Activated CD8-positive, alpha-beta memory T cell treated with anti-CD3 and anti-CD28 coated beads, Interleukin-2, amount 50 U/mL, for 48 hours (primary cell): ENCODE measurements around the gene NOX5.
A peak's percentile ranks its signal among the peaks of the same experiment; 100 is the strongest.

Experiments used
- DNase-seq: peaks from one replicate; pipeline ENCODE4 v3.0.0-alpha.2; 2020

The NOX5 gene

GRCh38 chr15:69026355-69026754 is 11.9 kb downstream of the NOX5 start:
- no peak for DNase-seq

DNA sequence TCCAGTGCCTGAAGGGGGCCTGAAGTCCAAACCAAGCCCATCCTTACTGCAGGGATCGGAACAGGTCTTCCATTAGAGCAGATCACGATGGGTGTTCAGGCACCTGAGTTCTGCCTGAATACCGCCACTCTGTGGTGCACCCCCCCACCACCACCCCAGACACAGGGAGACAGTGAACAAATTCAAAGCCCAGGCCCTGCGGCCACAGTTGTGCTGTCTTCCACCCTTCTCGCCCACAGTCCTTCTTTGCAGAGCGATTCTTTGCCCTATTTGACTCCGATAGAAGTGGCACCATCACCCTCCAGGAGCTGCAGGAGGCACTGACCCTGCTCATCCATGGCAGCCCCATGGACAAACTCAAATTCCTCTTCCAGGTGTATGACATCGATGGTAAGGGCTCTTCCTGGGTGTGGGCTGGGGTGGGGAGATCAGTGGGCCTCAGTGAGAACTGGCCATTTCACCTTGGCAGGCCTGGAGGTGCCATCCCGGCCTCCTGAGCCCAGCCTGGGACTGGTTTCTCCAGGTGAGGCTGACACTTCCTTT is 13.6 kb downstream of the NOX5 start:
- DNase-seq = no peak

- DNase-seq = peak; percentile 71
Observed at GRCh38 chr15:69031013-69032001, 16.8 kb downstream of the NOX5 start.

DNA sequence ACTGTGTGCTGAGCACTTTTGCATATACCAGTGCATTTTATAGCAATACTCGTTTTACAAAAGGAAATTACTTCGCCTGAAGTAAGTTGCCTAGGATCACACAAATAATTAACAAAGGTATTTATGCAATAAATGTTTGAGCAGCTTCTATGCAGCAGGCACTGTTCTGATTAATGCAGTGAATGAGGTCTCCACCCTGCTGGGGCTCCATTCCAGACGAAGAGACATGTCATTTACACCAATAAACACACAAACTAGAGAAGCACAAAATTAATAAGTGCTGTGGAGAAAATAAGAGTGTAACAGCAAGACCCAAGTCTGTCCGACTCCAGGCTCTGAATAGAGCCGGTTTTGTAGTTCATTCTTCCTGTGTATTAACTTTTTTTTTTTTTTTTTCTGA is 17.5 kb downstream of the NOX5 start:
- no peak for DNase-seq

- no peak for DNase-seq
Observed at GRCh38 chr15:69032703-69033373, 18.3 kb downstream of the NOX5 start.

GRCh38 chr15:69034352-69034751 is 19.9 kb downstream of the NOX5 start:
- DNase-seq = no peak

DNA sequence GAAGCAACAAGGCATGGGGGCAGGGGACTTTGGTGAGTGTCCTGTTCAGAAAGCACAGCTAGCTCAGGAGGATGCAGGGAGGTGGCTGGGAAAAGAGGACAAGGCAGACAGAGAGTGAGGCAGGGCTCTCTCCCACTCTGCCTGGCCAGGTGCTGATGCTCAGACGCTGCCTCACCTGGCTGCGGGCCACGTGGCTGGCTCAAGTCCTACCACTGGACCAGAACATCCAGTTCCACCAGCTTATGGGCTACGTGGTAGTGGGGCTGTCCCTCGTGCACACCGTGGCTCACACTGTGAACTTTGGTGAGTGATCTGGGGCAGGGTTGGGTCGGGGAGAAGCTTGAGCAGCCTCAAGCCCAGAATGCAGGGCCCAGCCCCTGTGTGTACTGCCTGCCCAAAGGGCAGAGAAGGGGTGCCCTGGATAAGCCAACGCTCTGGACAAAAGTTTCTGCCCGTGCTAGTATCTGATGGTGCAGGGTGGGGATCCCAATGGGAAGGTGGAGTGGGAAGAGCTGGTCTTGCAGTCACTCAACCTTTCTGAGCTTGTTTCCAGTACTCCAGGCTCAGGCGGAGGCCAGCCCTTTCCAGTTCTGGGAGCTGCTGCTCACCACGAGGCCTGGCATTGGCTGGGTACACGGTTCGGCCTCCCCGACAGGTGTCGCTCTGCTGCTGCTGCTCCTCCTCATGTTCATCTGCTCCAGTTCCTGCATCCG is 20.9 kb downstream of the NOX5 start:
- peak; percentile 56 for DNase-seq

GRCh38 chr15:69035918-69036258 is 21.4 kb downstream of the NOX5 start:
- no peak for DNase-seq

- no peak for DNase-seq
Observed at GRCh38 chr15:69036826-69037225, 22.3 kb downstream of the NOX5 start.

- DNase-seq = no peak
Observed at GRCh38 chr15:69037482-69037881, 23.0 kb downstream of the NOX5 start.

- DNase-seq = no peak
Observed at GRCh38 chr15:69037977-69038376, 23.5 kb downstream of the NOX5 start.

DNA sequence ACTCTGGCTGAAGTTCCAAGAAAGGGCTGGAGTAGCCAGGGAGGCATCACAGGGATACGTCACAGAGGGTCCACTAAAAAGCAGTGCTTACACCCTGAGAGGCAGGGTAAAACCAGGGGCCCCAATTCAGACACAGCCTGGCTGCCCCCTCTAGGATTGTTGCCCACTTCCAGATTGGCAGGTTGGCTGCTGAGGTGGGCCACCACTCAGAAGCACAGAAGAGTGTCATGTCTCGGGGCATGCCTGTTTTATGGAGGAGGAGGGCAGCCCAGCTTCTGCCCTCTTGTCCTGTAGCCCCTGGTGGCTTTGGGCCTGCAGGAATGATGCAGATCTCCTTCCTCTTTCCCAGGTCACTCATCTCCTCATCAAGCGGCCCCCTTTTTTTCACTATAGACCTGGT is 24.0 kb downstream of the NOX5 start:
- no peak for DNase-seq

DNA sequence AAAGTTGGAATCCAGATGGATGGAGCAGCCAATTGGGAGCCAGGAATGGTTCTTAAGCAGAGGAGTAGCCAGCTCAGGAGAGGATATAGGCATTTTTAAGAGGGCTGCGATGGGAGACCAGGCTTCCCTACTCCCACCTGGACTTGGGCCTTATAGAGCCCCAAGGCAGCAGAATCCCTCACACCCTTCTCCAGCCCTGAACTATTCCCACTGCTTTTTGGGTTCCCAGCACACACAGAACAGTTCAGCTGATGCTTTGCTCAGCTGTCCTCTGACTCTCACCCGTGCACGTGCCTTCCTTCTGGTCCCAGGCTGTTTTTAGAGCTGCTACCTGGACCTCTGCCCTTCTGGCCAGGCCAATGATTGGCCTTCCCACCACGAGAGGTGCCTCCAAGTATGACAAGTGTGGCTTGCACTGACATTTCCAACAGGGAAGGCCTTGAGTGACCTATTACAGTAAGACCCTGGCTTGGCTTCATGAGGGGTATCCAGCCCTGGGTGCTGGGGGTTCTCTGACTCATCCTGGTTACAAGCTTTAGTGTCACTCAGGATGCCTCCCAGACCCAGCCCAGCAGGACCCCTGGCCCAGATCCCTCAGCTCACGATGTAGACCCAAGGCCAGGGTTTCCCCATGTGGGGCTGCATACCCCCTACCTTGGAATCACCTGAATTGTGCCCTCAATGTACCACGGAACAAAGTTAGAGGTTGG is 25.2 kb downstream of the NOX5 start:
- DNase-seq = peak; percentile 33

DNA sequence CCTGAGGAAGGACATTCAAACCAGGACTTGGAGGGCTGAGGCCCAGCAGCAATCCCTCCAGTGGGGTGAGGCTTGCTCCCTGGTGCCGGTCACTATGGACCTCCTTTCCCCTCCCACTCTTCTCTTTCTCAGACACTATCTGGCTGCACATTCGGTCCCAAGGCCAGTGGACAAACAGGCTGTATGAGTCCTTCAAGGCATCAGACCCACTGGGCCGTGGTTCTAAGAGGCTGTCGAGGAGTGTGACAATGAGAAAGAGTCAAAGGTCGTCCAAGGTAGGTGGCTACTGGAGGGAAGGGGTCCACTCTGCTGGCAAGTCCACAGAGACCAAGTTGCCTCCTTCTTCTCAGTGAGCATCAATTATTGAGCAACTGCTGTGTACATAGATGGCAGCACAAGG is 28.0 kb downstream of the NOX5 start:
- peak; percentile 25 for DNase-seq

GRCh38 chr15:69045802-69046201 is 31.3 kb downstream of the NOX5 start:
- DNase-seq = no peak

DNA sequence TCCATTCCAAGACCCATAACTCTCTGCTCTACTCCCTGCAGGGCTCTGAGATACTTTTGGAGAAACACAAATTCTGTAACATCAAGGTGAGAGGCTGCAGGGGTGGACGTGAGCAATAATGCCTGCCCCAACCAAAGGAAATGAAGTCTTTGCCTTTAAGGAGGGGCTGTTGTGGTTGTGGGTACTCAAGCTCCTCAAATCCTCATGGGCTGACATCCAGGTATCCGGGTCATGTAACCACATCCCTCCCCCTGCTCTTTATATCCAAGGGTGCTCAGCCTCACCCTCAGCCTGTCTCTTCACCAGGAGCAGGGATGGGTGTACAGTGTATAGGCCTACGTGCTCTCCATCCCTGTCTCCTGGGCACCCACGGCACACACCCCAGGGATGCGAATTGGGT is 32.3 kb downstream of the NOX5 start:
- DNase-seq = peak; percentile 28

DNA sequence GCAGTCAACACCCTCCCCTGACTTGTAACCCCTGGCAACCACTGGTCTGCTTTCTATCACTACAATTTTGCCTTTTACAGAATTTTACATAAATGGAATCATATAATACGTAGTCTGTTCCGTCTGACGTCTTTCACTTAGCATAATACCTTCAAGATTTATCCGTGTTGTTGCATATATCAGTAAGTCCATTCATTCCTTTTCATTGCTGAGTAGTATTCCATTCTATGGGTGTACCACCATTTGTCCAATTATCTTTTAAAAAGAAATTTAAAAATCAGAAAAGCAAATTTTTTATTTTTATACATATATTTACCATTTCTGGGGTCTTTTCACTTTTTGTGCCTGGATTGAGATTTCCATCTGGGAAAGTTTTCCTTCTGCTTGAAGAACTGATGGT is 35.5 kb downstream of the NOX5 start:
- no peak for DNase-seq

- DNase-seq = peak; percentile 36
Observed at GRCh38 chr15:69055251-69055650, 40.8 kb downstream of the NOX5 start.

DNA sequence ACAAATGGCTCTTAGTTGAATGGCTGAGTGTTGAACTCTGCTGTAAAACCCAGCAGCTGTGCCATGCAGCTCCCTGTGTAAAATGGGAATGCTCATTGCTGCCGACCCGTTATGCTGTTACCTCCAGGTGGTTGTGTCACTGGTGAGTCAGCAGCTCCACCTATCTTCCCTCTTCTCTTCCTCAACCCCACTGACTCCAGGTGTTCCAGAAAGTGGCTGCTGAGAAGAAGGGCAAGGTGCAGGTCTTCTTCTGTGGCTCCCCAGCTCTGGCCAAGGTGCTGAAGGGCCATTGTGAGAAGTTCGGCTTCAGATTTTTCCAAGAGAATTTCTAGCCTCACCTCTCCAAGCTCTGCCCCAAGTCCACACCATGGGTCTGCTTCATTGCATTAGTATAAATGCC is 41.9 kb downstream of the NOX5 start:
- DNase-seq = peak; percentile 33

DNA sequence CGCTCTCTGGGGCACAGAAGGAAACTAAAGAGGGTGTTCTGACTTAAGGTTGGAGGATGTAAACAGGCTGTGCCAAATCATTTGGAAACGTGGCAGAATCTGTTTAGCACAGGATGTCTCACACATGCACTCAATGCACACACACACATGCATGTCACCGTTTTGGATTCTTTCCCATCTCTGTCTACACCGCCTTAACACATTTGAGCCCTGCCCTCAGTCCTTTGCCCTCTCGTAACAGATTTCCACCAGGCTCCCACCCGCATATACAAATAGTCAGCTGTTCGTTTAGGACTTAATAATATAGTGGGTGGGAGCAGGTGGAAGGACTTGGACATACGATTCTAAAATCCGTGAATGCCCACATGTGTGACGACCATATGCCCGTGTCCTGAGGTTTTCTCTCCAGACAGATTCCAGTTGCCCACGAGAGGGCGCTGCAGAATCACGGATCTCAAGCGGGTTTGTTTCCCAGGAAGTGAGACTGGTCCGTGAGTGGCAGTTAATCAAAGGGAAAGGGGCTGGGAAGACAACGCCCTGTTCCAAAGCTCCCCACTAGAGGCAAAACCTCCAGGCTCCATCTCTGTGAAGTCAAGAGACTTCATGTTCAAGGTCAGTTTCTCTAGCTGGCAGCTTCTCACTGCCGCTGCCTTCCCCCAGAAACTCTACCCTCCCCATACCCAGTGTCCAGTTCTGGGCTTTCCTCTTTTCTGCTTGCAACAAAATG is 44.5 kb downstream of the NOX5 start:
- DNase-seq = peak; percentile 85

DNA sequence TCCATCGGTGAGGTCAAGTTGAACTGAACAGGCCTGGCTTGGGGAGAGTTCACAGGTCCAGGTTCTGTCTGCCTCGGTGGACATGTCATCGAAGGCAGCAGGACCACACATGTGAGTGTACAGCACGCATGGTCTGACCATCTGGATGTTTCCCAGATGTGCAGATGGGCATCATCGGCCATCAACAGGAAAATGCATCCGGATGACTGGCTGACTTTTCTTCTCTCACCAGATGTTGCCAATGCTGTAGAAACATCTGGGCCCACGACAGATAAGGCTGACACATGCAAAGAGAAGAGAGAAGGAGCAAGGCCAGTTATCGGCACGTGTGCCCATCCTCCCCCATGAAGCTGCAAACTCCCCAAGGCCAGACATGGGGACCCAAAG is 45.1 kb downstream of the NOX5 start:
- DNase-seq = peak; percentile 52

DNA sequence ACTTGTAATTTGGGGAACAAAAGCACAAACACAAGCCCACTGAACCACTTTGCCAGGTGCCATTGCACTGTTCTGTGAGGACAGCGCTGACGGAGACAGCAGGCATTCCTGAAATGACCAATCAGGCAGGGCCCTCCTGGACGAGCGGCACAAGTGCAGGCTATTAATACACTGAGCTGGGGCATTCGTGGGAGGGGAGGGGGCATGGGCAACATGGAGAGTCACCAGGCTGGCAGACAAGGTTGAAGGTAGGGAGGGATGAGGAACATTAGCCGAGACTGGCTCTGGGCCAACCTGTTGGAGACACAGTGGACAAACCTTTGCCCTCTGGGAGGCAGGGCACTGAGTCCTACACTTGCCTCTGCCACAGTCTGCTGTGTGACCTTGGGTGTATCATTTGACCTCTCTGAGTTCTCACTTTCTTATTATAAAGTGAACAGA is 45.6 kb downstream of the NOX5 start:
- DNase-seq = peak; percentile 25
